Mammary epithelial cell (primary cell): ENCODE results near the gene MARK2.

Experiments
- EZH2 ChIP-seq: IDR thresholded peaks from 2 replicates; pipeline ENCODE4 v1.6.1; 2012; ENCODE audit warnings: low read length, inconsistent platforms, borderline replicate concordance
- TF ChIP-seq, protein P1 (sequence below), 2 donors: IDR thresholded peaks in 1 of 2; conservative IDR thresholded peaks in 1 of 2; 2 replicates each; pipeline ENCODE4 v1.5.1; 2011 to 2012; ENCODE audit warnings: inconsistent platforms in 2 of 2, low read length in 2 of 2, mild to moderate bottlenecking in 2 of 2, control low read depth in 1 of 2, low read depth in 1 of 2; ENCODE audit not compliant: insufficient read depth in 1 of 2; ENCODE audit errors: extremely low read depth in 1 of 2

DNA sequence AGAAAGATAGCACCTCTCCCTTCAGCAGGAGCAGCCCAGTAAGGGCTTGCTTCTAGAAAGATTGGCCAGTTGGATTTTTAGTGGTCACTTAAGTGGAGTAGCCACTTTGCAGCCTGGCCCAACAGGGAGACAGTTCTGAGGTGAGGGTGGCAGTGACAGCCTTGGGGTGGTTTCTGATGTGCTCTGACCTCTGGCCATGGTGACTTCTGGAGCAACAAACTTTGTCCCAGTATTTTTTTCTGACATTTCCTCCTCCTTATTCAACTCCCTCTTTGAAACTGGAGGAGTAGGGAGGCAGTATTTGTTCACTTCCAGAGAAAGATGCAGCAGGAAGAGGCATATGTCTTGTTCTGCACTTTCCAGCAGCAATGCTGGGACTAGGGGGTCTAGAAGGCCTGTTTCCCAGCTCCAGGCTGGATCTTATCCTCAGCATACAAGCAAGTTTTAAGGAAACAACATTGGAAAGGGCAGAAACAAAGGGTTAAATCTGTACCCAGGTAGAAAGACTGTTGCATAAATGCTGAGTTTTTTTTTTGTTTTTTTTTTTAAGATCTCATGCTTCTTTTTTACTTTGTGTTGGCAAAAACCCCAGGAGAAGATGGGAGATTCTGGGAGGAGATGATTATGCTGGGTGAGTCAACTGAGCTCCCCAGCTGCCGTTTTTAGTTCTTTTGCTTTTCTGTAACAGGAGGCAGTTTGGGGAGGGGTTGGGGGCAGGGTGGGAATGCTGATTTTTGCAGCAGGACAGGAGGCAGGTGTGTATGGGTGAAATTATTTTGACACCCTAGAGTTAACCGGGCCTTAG, 40.9 kb downstream of the MARK2 start:
- TF ChIP-seq, protein P1, sequence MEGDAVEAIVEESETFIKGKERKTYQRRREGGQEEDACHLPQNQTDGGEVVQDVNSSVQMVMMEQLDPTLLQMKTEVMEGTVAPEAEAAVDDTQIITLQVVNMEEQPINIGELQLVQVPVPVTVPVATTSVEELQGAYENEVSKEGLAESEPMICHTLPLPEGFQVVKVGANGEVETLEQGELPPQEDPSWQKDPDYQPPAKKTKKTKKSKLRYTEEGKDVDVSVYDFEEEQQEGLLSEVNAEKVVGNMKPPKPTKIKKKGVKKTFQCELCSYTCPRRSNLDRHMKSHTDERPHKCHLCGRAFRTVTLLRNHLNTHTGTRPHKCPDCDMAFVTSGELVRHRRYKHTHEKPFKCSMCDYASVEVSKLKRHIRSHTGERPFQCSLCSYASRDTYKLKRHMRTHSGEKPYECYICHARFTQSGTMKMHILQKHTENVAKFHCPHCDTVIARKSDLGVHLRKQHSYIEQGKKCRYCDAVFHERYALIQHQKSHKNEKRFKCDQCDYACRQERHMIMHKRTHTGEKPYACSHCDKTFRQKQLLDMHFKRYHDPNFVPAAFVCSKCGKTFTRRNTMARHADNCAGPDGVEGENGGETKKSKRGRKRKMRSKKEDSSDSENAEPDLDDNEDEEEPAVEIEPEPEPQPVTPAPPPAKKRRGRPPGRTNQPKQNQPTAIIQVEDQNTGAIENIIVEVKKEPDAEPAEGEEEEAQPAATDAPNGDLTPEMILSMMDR (conservative IDR thresholded peaks at IDR 0.05 in 1 of 2, IDR thresholded peaks at IDR 0.05 in 1 of 2; ENCODE audit: extremely low read depth in 1 of 2, insufficient read depth in 1 of 2, low read depth in 1 of 2, low read length in 2 of 2), result no peak
- no peak for TF ChIP-seq EZH2
